T follicular helper cell (primary cell): Measurements from ENCODE around the gene FUCA2.
A peak's percentile ranks its signal among the peaks of the same experiment; 100 is the strongest.

Source experiments
- DNase-seq: peaks from one replicate; pipeline ENCODE4 v3.0.0-alpha.2; 2020; ENCODE audit warnings: low read depth
- total RNA-seq, 2 experiments: gene quantifications; one replicate each; lab custom pipeline; 2026; lab: John Stamatoyannopoulos, UW

FUCA2 gene
- total RNA-seq: 6.9 to 13.0 reads per million in 2 experiments

- DNase-seq: peak; percentile 53
Measured at GRCh38 chr6:143510991-143511891, at the start of gene FUCA2. Gene FUCA2 (minus strand): TSS chr6:143511720. CDS start chr6:143511634, 86 bp downstream.

- no peak for DNase-seq
Measured at GRCh38 chr6:143561105-143561704, 49.7 kb upstream of the FUCA2 start.

GRCh38 chr6:143559051-143559660 lies 47.6 kb upstream of the FUCA2 start:
- no peak for DNase-seq

GRCh38 chr6:143556529-143556928 lies 45.0 kb upstream of the FUCA2 start:
- no peak for DNase-seq

GRCh38 chr6:143555582-143555981 lies 44.1 kb upstream of the FUCA2 start:
- DNase-seq: no peak

- DNase-seq: no peak
Measured at GRCh38 chr6:143555071-143555492, 43.6 kb upstream of the FUCA2 start.

- DNase-seq: no peak
Measured at GRCh38 chr6:143553337-143553736, 41.8 kb upstream of the FUCA2 start.

GRCh38 chr6:143549949-143550268 lies 38.4 kb upstream of the FUCA2 start:
- DNase-seq: no peak

GRCh38 chr6:143549221-143549948 lies 37.9 kb upstream of the FUCA2 start:
- peak; percentile 16 for DNase-seq

- DNase-seq: no peak
Measured at GRCh38 chr6:143546599-143546998, 35.1 kb upstream of the FUCA2 start.

GRCh38 chr6:143545976-143546547 lies 34.5 kb upstream of the FUCA2 start:
- DNase-seq: no peak

GRCh38 chr6:143545165-143545564 lies 33.6 kb upstream of the FUCA2 start:
- DNase-seq: no peak

- DNase-seq: no peak
Measured at GRCh38 chr6:143544011-143544696, 32.6 kb upstream of the FUCA2 start.

GRCh38 chr6:143543435-143543834 lies 31.9 kb upstream of the FUCA2 start:
- DNase-seq: no peak

GRCh38 chr6:143542888-143543287 lies 31.4 kb upstream of the FUCA2 start:
- no peak for DNase-seq

GRCh38 chr6:143540192-143540591 lies 28.7 kb upstream of the FUCA2 start:
- DNase-seq: no peak

GRCh38 chr6:143539734-143540133 lies 28.2 kb upstream of the FUCA2 start:
- peak; percentile 28 for DNase-seq

GRCh38 chr6:143539106-143539505 lies 27.6 kb upstream of the FUCA2 start:
- DNase-seq: no peak

- DNase-seq: peak; percentile 4
Measured at GRCh38 chr6:143538374-143538773, 26.9 kb upstream of the FUCA2 start.

- peak; percentile 47 for DNase-seq
Measured at GRCh38 chr6:143536866-143537691, 25.6 kb upstream of the FUCA2 start.
